Measurements from ENCODE around the gene SPAG5. TPM values are rescaled to one million over a fixed set of nuclear protein-coding genes. Genes with fewer than 3 reads are reported as not detected.

The SPAG5 gene
- total RNA-seq, 4 donors from 2014 or later, result 8.9 to 21.5 (median 13.6) TPM

- in situ Hi-C loops (cut with MboI; ENCODE audit: low pct_ligation_motif_present in 1 of 4, low pct_unique_long_range_greater_than_20kb in 1 of 4, low sequenced_read_pairs in 3 of 4) (no loop called here), intact Hi-C loops (cut with DNase I; ENCODE audit: low total_unique reads) (loop anchor here (10.0 kb wide), 1 partner anchor 58 kb away; no protein-coding TSS in a partner anchor)
- 88% methylated on average over 14 of the region's 14 CpGs; no CpG with 5 or more reads in 1 of the 2 donors for WGBS, 2 donors (ENCODE audit: low coverage in 1 of 2)
- H3K27ac ChIP-seq, result peak overlapping the region in 1 of 4 donors; percentile 27
- H3K4me1 ChIP-seq, result peaks cover 4 to 33% (median 8%) of the 10 kb centered on the region in 4 donors
- no peak overlapping the region for H3K4me3 ChIP-seq
- TF ChIP-seq POLR2AphosphoS5 (IDR thresholded peaks at IDR 0.05) (no peak), EP300 (IDR thresholded peaks at IDR 0.05; ENCODE audit: low read depth) (no peak), POLR2A (IDR thresholded peaks at IDR 0.05) (no peak), CTCF (IDR thresholded peaks at IDR 0.05) (no peak)
- no peaks in the 10 kb centered on the region for H3K27me3 ChIP-seq
- no peaks in the 10 kb centered on the region for H3K9me3 ChIP-seq
- peaks cover 0 to 6% (median 0%) of the 10 kb centered on the region in 4 donors for H3K36me3 ChIP-seq
- no peak for DNase-seq
Observed at GRCh38 chr17:28547096-28547622, 51.7 kb downstream of the SPAG5 start.

DNA sequence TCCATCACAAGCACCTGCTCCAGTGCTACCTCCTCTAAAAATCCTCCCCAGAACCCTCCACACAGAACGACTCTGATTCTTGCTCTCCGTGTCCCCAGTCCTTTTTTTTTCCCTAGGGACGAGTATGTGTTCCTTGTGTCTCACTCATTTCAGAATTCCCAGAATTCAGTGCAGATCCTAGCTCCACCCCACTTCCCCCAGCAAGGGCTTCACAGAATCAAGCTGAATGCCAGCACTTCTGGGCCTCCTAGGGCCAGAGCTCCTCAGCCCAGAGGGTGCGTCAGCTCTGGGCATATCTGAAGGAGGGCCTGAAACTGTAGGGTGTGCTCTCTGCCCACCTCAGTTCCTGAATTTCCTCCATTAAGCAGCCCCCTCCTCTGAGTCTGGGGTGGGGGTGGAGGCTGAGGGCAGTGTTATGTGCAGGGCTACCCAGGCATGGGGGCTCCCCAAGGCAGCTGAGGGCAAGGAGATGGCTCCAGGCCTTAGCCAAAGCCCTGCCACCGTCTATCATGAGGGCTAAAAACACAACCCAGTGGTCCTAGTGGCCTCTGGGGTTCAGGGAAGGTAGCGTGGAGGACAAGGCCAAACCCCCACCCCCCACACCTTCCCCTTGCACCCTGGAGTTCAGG lies 52.9 kb downstream of the SPAG5 start:
- no peak overlapping the region for H3K4me3 ChIP-seq
- WGBS, 2 donors (ENCODE audit: low coverage in 1 of 2), result 60 to 67% methylated on average over 1 to 6 of the region's 6 CpGs
- in situ Hi-C loops (cut with MboI; ENCODE audit: low pct_ligation_motif_present in 1 of 4, low pct_unique_long_range_greater_than_20kb in 1 of 4, low sequenced_read_pairs in 3 of 4), result no loop called here
- H3K27ac ChIP-seq, result no peak overlapping the region
- H3K4me1 ChIP-seq, result peaks cover 0 to 22% (median 0%) of the 10 kb centered on the region in 4 donors
- no peaks in the 10 kb centered on the region for H3K27me3 ChIP-seq
- TF ChIP-seq CTCF (IDR thresholded peaks at IDR 0.05), result no peak
- TF ChIP-seq EP300 (IDR thresholded peaks at IDR 0.05; ENCODE audit: low read depth), result no peak
- no peak for TF ChIP-seq POLR2AphosphoS5 (IDR thresholded peaks at IDR 0.05)
- TF ChIP-seq POLR2A (IDR thresholded peaks at IDR 0.05), result no peak
- peaks cover 0 to 6% (median 0%) of the 10 kb centered on the region in 4 donors for H3K36me3 ChIP-seq
- no peaks in the 10 kb centered on the region for H3K9me3 ChIP-seq
- DNase-seq, result no peak
- intact Hi-C loops (cut with DNase I; ENCODE audit: low total_unique reads), result loop anchor here (10.0 kb wide), 1 partner anchor 59 kb away; no protein-coding TSS in a partner anchor

- in situ Hi-C loops (cut with MboI; ENCODE audit: low pct_ligation_motif_present in 1 of 4, low pct_unique_long_range_greater_than_20kb in 1 of 4, low sequenced_read_pairs in 3 of 4) (no loop called here), intact Hi-C loops (cut with DNase I; ENCODE audit: low total_unique reads) (loop anchor here (10.0 kb wide), 1 partner anchor 60 kb away; no protein-coding TSS in a partner anchor)
- DNase-seq, result no peak
- peaks cover 0 to 19% (median 0%) of the 10 kb centered on the region in 4 donors for H3K4me1 ChIP-seq
- H3K4me3 ChIP-seq, result no peak overlapping the region
- TF ChIP-seq EP300 (IDR thresholded peaks at IDR 0.05; ENCODE audit: low read depth) (no peak), POLR2AphosphoS5 (IDR thresholded peaks at IDR 0.05) (no peak), POLR2A (IDR thresholded peaks at IDR 0.05) (no peak), CTCF (IDR thresholded peaks at IDR 0.05) (no peak)
- no peak overlapping the region for H3K27ac ChIP-seq
- H3K9me3 ChIP-seq, result no peaks in the 10 kb centered on the region
- peaks cover 0 to 6% (median 0%) of the 10 kb centered on the region in 4 donors for H3K36me3 ChIP-seq
- H3K27me3 ChIP-seq, result no peaks in the 10 kb centered on the region
- WGBS, 2 donors (ENCODE audit: low coverage in 1 of 2), result 73% methylated on average over 2 of the region's 2 CpGs; no CpG with 5 or more reads in 1 of the 2 donors
Observed at GRCh38 chr17:28545141-28545503, 53.7 kb downstream of the SPAG5 start.

GRCh38 chr17:28544402-28545140 lies 54.3 kb downstream of the SPAG5 start:
- WGBS, 2 donors (ENCODE audit: low coverage in 1 of 2), result 92 to 100% methylated on average over 1 to 4 of the region's 4 CpGs
- Histone ChIP-seq H3K4me3 (no peak overlapping the region), H3K4me1 (peaks cover 0 to 14% (median 0%) of the 10 kb centered on the region in 4 donors), H3K36me3 (peaks cover 0 to 6% (median 0%) of the 10 kb centered on the region in 4 donors), H3K9me3 (no peaks in the 10 kb centered on the region), H3K27me3 (no peaks in the 10 kb centered on the region), H3K27ac (no peak overlapping the region)
- intact Hi-C loops (cut with DNase I; ENCODE audit: low total_unique reads) (loop anchor here (5.0 to 10.0 kb wide), 2 partner anchors 60 to 162 kb away; no protein-coding TSS in a partner anchor), in situ Hi-C loops (cut with MboI; ENCODE audit: low pct_ligation_motif_present in 1 of 4, low pct_unique_long_range_greater_than_20kb in 1 of 4, low sequenced_read_pairs in 3 of 4) (no loop called here)
- TF ChIP-seq POLR2AphosphoS5 (IDR thresholded peaks at IDR 0.05) (no peak), POLR2A (IDR thresholded peaks at IDR 0.05) (no peak), EP300 (IDR thresholded peaks at IDR 0.05; ENCODE audit: low read depth) (no peak), CTCF (IDR thresholded peaks at IDR 0.05) (no peak)
- no peak for DNase-seq
